LNCaP clone FGC (cell line): ENCODE results near the gene SLC46A2.

ENCODE experiments used
- DNase-seq: peaks from one replicate; pipeline ENCODE4 v3.0.0-alpha.2; 2011; ENCODE audit warnings: low read depth
- H3K4me3 ChIP-seq: 2 replicates; pipeline ENCODE4 v1.5.1; 2011; ENCODE audit warnings: mild to moderate bottlenecking, low read depth, low read length, control low read depth
- CTCF ChIP-seq: IDR thresholded peaks from 2 replicates; pipeline ENCODE4 v1.5.1; 2012; ENCODE audit warnings: mild to moderate bottlenecking; ENCODE audit not compliant: control insufficient read depth, insufficient read depth; ENCODE audit errors: extremely low read depth

SLC46A2 gene

DNA sequence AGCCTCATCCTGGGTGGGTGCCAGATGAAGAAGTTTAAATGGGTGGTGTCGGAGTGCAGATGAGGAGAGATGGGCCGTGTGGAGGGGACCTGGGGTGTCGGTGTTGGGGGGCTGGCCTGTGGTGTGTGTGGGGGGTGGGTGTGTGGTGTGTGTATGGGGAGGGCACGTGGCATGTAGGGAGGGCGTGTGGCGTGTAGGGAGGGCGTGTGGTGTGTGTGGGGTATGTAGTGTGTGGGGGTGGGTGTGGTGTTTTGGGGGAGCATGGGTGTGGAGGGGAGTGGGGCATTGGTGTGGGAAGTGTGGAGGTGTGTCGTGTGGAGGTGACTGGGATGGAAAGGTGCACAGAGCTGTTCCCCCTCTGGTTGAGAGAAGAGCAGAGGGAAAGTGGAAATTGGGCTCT is 34.5 kb downstream of the SLC46A2 start:
- TF ChIP-seq CTCF: no peak
- DNase-seq: no peak
- no peak overlapping the region for H3K4me3 ChIP-seq

- no peak for DNase-seq
- no peak overlapping the region for H3K4me3 ChIP-seq
- no peak for TF ChIP-seq CTCF
Measured at GRCh38 chr9:112854657-112855056, 36.0 kb downstream of the SLC46A2 start.

DNA sequence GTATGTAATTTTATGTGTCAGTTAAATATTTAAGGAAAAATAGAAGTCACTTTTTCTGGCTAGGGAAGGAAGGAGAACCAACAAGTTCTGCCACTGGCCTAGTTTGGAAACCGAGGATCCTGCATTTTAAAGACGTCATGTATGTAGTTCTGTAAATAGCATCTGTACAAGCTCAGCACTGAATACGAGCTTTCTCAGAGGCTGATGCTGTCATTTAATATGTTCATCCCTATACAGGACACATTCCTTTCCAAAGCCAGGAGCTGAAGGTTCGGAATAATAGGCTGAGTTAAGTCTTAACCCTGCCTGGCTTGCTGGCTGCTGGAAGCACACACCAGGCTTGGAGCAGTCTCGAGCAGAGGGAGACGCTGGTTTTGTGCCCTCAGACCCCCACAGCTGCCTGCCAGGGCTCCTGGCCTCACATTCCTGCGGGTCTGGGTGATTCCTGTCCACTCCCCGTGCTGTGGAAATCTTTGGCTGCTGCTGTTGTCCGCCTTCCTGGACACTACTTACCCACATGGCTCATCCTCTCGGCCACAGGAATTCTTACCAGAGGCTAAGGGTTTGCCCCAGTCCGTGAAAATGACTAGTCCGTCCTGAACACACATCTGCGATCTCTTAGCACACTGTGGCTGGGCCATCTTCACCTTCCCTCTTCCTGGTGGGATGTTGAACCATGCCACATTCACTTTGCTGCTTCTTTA is 36.6 kb downstream of the SLC46A2 start:
- no peak overlapping the region for H3K4me3 ChIP-seq
- DNase-seq: no peak
- no peak for TF ChIP-seq CTCF

DNA sequence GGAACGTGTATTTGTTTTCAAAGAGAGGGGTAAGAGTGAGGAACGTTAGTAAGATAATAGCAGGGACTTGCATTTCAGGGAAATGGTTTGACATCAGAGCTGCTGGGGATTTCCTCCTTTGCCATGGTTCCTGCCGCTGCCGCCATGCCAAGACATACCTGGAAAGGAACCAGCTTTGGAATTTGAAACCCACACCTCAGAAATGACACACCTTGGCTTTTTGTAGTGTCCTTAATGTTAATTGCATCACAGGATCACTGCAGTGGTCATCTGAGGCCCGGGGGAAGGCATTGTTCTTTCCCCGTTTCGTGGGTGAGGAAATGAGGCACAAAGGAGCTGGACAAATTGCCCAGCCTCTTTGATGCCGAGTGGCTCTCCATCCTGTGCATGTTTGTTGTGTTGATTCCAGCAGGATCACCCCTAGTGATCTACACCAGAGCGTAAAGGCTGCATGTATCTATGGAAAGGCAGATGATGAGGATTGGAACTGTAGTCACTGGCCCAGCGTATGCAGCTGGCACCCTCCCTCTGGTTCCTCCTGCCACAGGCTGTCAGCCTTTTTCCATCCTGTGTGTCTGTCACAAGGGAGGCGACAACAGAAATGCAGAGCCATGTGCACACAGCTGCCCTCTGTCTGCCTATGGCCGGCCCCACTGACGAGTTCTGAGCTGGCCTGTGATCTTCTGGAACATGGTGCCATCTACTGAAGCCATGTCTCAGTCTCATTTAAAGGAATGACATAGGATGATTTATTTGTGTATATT is 37.8 kb downstream of the SLC46A2 start:
- no peak overlapping the region for H3K4me3 ChIP-seq
- no peak for DNase-seq
- no peak for TF ChIP-seq CTCF

- TF ChIP-seq CTCF: no peak
- DNase-seq: no peak
- no peak overlapping the region for H3K4me3 ChIP-seq
Measured at GRCh38 chr9:112850840-112851239, 39.8 kb downstream of the SLC46A2 start.

- DNase-seq: no peak
- TF ChIP-seq CTCF: no peak
- no peak overlapping the region for H3K4me3 ChIP-seq
Measured at GRCh38 chr9:112849363-112849922, 41.2 kb downstream of the SLC46A2 start.
